Measurements from ENCODE around the gene CDH16. TPM values are rescaled to one million over a fixed set of nuclear protein-coding genes. Genes with fewer than 3 reads are reported as not detected.

CDH16 gene
- total and polyA plus RNA-seq, 2 donors (not counting 3 experiments of a cell fraction or from before 2014, with no cell fraction given), result not detected

- H3K9me3 ChIP-seq (replicated peaks; ENCODE audit: control insufficient read depth, insufficient read depth, low read length), result no peaks in the 10 kb centered on the region
- no peaks in the 10 kb centered on the region for H4K20me1 ChIP-seq (replicated peaks; ENCODE audit: control insufficient read depth, extremely low read depth, insufficient read depth, low read length)
- peaks cover 8% of the 10 kb centered on the region for H3K4me1 ChIP-seq (ENCODE audit: control insufficient read depth, extremely low read depth, insufficient read depth, low read length)
- BruUV-seq (replicated peaks), result no TSS peak
- TF ChIP-seq POLR2A (IDR thresholded peaks at IDR 0.05; ENCODE audit: low read depth, low read length), result no peak
- no peak for TF ChIP-seq EZH2 (IDR thresholded peaks at IDR 0.05; ENCODE audit: borderline replicate concordance, low read depth, low read length, severe bottlenecking)
- TF ChIP-seq MYC (IDR thresholded peaks at IDR 0.05; ENCODE audit: low read depth, low read length), result no peak
- TF ChIP-seq FOS (IDR thresholded peaks at IDR 0.05; ENCODE audit: borderline replicate concordance, insufficient read depth, low read length), result no peak
- TF ChIP-seq MAX (IDR thresholded peaks at IDR 0.05; ENCODE audit: insufficient read depth, insufficient read length), result no peak
- no peak for TF ChIP-seq GATA2 (IDR thresholded peaks at IDR 0.05; ENCODE audit: insufficient read depth, insufficient read length, low read depth, low read length)
- no peak for TF ChIP-seq CTCF (IDR thresholded peaks at IDR 0.05; ENCODE audit: extremely low read depth in 1 of 2, insufficient read depth in 1 of 2, low read depth in 1 of 2, low read length in 2 of 2)
- TF ChIP-seq POLR2AphosphoS5 (IDR thresholded peaks at IDR 0.05; ENCODE audit: insufficient read depth, low read depth, low read length), result no peak
- no peak for TF ChIP-seq JUN (IDR thresholded peaks at IDR 0.05; ENCODE audit: borderline replicate concordance, insufficient read depth, insufficient read length, low read depth)
- FAIRE-seq (no peak), DNase-seq (ENCODE audit: low read depth, low spot score) (no peak)
- H3K9ac ChIP-seq (replicated peaks; ENCODE audit: extremely low read depth, insufficient read depth, low read length), result no peak overlapping the region
- dilution Hi-C loops (cut with MboI; ENCODE audit: extremely low pct_ligation_motif_present, low sequenced_read_pairs) (no loop called here), intact Hi-C loops (cut with micrococcal nuclease) (loop anchor here (10.0 kb wide), 1 partner anchor 1956 kb away; no protein-coding TSS in a partner anchor)
- no peaks in the 10 kb centered on the region for H3K36me3 ChIP-seq (ENCODE audit: control insufficient read depth in 2 of 2, extremely low read depth in 1 of 2, insufficient read depth in 2 of 2, low read length in 2 of 2)
- no peaks in the 10 kb centered on the region for H3K9me1 ChIP-seq (replicated peaks; ENCODE audit: control insufficient read depth, extremely low read depth, insufficient read depth, low read length)
- no peaks in the 10 kb centered on the region for H3K79me2 ChIP-seq (ENCODE audit: control insufficient read depth, insufficient read depth, low read length)
- no peak overlapping the region for H3K27ac ChIP-seq (ENCODE audit: insufficient read depth, low read depth, low read length)
- no peak overlapping the region for H3K4me2 ChIP-seq (ENCODE audit: insufficient read depth, low read length)
- CTCF ChIA-PET, result interaction anchor here (0.9 to 2.1 kb wide), 3 partner anchors 11 to 256 kb away, joined by 3 to 11 read pairs (median 4); no protein-coding TSS in a partner anchor
- no peaks in the 10 kb centered on the region for H3K27me3 ChIP-seq (ENCODE audit: control insufficient read depth in 2 of 2, insufficient read depth in 2 of 2, low read length in 2 of 2)
- H2AFZ ChIP-seq (ENCODE audit: low read depth, low read length), result no peak overlapping the region
- no peak overlapping the region for H3K4me3 ChIP-seq (replicated peaks in 1 of 3; ENCODE audit: insufficient read depth in 1 of 3, low read depth in 1 of 3, low read length in 3 of 3)
- POLR2A ChIA-PET, result no interaction called here
Observed at GRCh38 chr16:66898933-66899309, 19.8 kb downstream of the CDH16 start.
